H1 (cell line): ENCODE measurements around the gene CAPN10. TPM values are rescaled to one million over a fixed set of nuclear protein-coding genes. Genes with fewer than 3 reads are reported as not detected.

Source experiments
- CTCF ChIA-PET: fragments of 300-600 bp; sonication (Branson Sonifier 250); formaldehyde crosslinking; loops from one replicate; lab custom pipeline; 2021; ENCODE audit not compliant: partially characterized antibody; lab: Charles Lee
- POLR2A ChIA-PET: fragments of 300-600 bp; sonication (Branson Sonifier 250); formaldehyde crosslinking; loops from one replicate; lab custom pipeline; 2021; ENCODE audit warnings: inconsistent platforms; ENCODE audit not compliant: partially characterized antibody; lab: Charles Lee
- DNase-seq, 2 experiments: peaks; one replicate each; pipeline versions ENCODE4 v3.0.0 to v3.0.0-alpha.2; 2010 to 2022; ENCODE audit warnings: low spot score in 2 of 2, low read depth in 1 of 2, mixed read lengths in 1 of 2
- FAIRE-seq: peaks from 2 replicates; lab custom pipeline; 2011; peaks lifted over from hg19 to GRCh38; lab: Jason Lieb, UNC
- H2AFZ ChIP-seq: 2 replicates; pipeline ENCODE4 v1.8.1; 2012; ENCODE audit warnings: low read length, inconsistent platforms
- H2AK5ac ChIP-seq: 2 replicates; pipeline ENCODE4 v1.6.1; 2013; ENCODE audit warnings: low read depth, low read length
- H2BK120ac ChIP-seq: replicated peaks from 2 replicates; pipeline ENCODE3; 2013; ENCODE audit warnings: low read depth, low read length, inconsistent platforms
- H2BK12ac ChIP-seq: 2 replicates; pipeline ENCODE4 v1.6.1; 2013; ENCODE audit warnings: low read depth, low read length
- H2BK15ac ChIP-seq: 2 replicates; pipeline ENCODE4 v1.6.1; 2013; ENCODE audit warnings: low read length
- H2BK20ac ChIP-seq: 2 replicates; pipeline ENCODE4 v1.6.1; 2013; ENCODE audit warnings: low read length
- H2BK5ac ChIP-seq: 2 replicates; pipeline ENCODE4 v1.6.1; 2013; ENCODE audit warnings: low read depth, low read length
- H3K14ac ChIP-seq: 2 replicates; pipeline ENCODE4 v1.6.1; 2013; ENCODE audit warnings: inconsistent platforms; ENCODE audit not compliant: insufficient read length
- H3K18ac ChIP-seq: 2 replicates; pipeline ENCODE4 v1.6.1; 2013; ENCODE audit warnings: low read length; ENCODE audit errors: extremely low read depth
- H3K23ac ChIP-seq: 2 replicates; pipeline ENCODE4 v1.6.1; 2013; ENCODE audit warnings: inconsistent platforms; ENCODE audit not compliant: insufficient read length
- H3K23me2 ChIP-seq: 2 replicates; pipeline ENCODE4 v1.6.1; 2013; ENCODE audit warnings: low read depth, low read length
- H3K27ac ChIP-seq: 2 replicates; pipeline ENCODE4 v1.6.1; 2011; ENCODE audit warnings: low read depth, low read length, inconsistent platforms
- H3K27me3 ChIP-seq, 4 experiments: replicated peaks in 1 of 4; 1 replicate in 1 of 4; 2 replicates in 3 of 4; pipeline versions ENCODE4 v1.6.1 to v1.8.1; 2011 to 2013; ENCODE audit warnings: low read length in 3 of 4, mild to moderate bottlenecking in 3 of 4, inconsistent platforms in 2 of 4, mixed read lengths in 2 of 4, moderate library complexity in 1 of 4; ENCODE audit not compliant: control insufficient read depth in 3 of 4, insufficient read depth in 3 of 4; ENCODE audit errors: extremely low read depth in 1 of 4
- H3K36me3 ChIP-seq, 4 experiments: 2 replicates each; pipeline versions ENCODE4 v1.6.1 to v1.8.1; 2011 to 2013; ENCODE audit warnings: mild to moderate bottlenecking in 4 of 4, low read length in 3 of 4, moderate library complexity in 2 of 4, control low read depth in 1 of 4, inconsistent platforms in 1 of 4; ENCODE audit not compliant: insufficient read depth in 4 of 4, control insufficient read depth in 2 of 4
- H3K4ac ChIP-seq: replicated peaks from 2 replicates; pipeline ENCODE3; 2013; ENCODE audit warnings: low read length, low read depth, mixed read lengths, inconsistent platforms; ENCODE audit not compliant: insufficient read length
- H3K4me1 ChIP-seq, 4 experiments: replicated peaks in 1 of 4; 1 replicate in 1 of 4; 2 replicates in 3 of 4; pipeline versions ENCODE4 v1.6.1 to v1.8.1; 2011 to 2013; ENCODE audit warnings: low read length in 3 of 4, inconsistent platforms in 2 of 4, mixed read lengths in 1 of 4; ENCODE audit not compliant: insufficient read depth in 4 of 4, control insufficient read depth in 3 of 4
- H3K4me2 ChIP-seq, 2 experiments: 2 replicates each; pipeline versions ENCODE4 v1.6.1 to v1.8.1; 2011 to 2013; ENCODE audit warnings: low read depth in 2 of 2, low read length in 2 of 2, control low read depth in 1 of 2, inconsistent platforms in 1 of 2, mild to moderate bottlenecking in 1 of 2; ENCODE audit not compliant: insufficient read depth in 1 of 2
- H3K4me3 ChIP-seq, 4 experiments: fragments of 200-600, 300-600 bp in 1 of 4; sonication (generic), shearing (Covaris generic), sonication (Bioruptor Twin) in 1 of 4; 2 replicates each; pipeline versions ENCODE4 v1.5.1 to v1.8.1; 2011 to 2016; ENCODE audit warnings: low read length in 4 of 4, low read depth in 3 of 4, control low read depth in 2 of 4, inconsistent platforms in 2 of 4, mild to moderate bottlenecking in 2 of 4, mixed read lengths in 1 of 4, moderate library complexity in 1 of 4; ENCODE audit not compliant: insufficient read depth in 2 of 4; ENCODE audit errors: extremely low read depth in 1 of 4
- H3K56ac ChIP-seq: replicated peaks from 2 replicates; pipeline ENCODE3; 2013; ENCODE audit warnings: low read depth, mild to moderate bottlenecking, mixed read lengths, low read length, inconsistent platforms; ENCODE audit not compliant: insufficient read length
- H3K79me1 ChIP-seq: 2 replicates; pipeline ENCODE4 v1.6.1; 2013; ENCODE audit warnings: low read depth, low read length, control low read depth
- H3K79me2 ChIP-seq, 2 experiments: 2 replicates each; pipeline versions ENCODE4 v1.6.1 to v1.8.1; 2012 to 2013; ENCODE audit warnings: low read length in 2 of 2, mild to moderate bottlenecking in 2 of 2, inconsistent platforms in 1 of 2; ENCODE audit not compliant: insufficient read depth in 2 of 2, control insufficient read depth in 1 of 2
- H3K9ac ChIP-seq, 4 experiments: replicated peaks in 1 of 4; 1 replicate in 1 of 4; 2 replicates in 3 of 4; pipeline versions ENCODE4 v1.6.1 to v1.8.1; 2011 to 2013; ENCODE audit warnings: low read depth in 3 of 4, low read length in 3 of 4, control low read depth in 2 of 4, mild to moderate bottlenecking in 2 of 4, moderate library complexity in 2 of 4, inconsistent platforms in 1 of 4; ENCODE audit errors: extremely low read depth in 1 of 4
- H3K9me3 ChIP-seq, 2 experiments: 2 replicates each; pipeline versions ENCODE4 v1.6.1 to v1.8.1; 2012 to 2013; ENCODE audit warnings: mild to moderate bottlenecking in 2 of 2, moderate library complexity in 2 of 2, control low read depth in 1 of 2, inconsistent platforms in 1 of 2, low read depth in 1 of 2, low read length in 1 of 2, mixed read lengths in 1 of 2; ENCODE audit not compliant: insufficient read depth in 2 of 2
- H4K20me1 ChIP-seq, 2 experiments: replicated peaks in 1 of 2; 2 replicates each; pipeline versions ENCODE3 to v1.8.1; 2011 to 2013; ENCODE audit warnings: inconsistent platforms in 2 of 2, low read length in 2 of 2, mild to moderate bottlenecking in 1 of 2; ENCODE audit not compliant: insufficient read depth in 2 of 2, control insufficient read depth in 1 of 2
- H4K5ac ChIP-seq: 2 replicates; pipeline ENCODE4 v1.6.1; 2013; ENCODE audit warnings: low read length, low read depth, mixed read lengths, inconsistent platforms; ENCODE audit not compliant: insufficient read length
- H4K8ac ChIP-seq: 2 replicates; pipeline ENCODE4 v1.8.0; 2013; ENCODE audit warnings: mild to moderate bottlenecking, moderate library complexity, low read length, inconsistent platforms; ENCODE audit not compliant: insufficient read depth; ENCODE audit errors: extremely low read depth
- H4K91ac ChIP-seq: replicated peaks from 2 replicates; pipeline ENCODE3; 2013; ENCODE audit warnings: low read length, mixed read lengths, inconsistent platforms; ENCODE audit not compliant: insufficient read length
- BACH1 ChIP-seq: IDR thresholded peaks from 2 replicates; pipeline ENCODE4 v1.6.1; 2012; ENCODE audit warnings: low read length, improper control_type of control experiment
- BRCA1 ChIP-seq: IDR thresholded peaks from 2 replicates; pipeline ENCODE4 v1.6.1; 2012; ENCODE audit warnings: low read depth, low read length, improper control_type of control experiment
- CHD1 ChIP-seq: IDR thresholded peaks from 2 replicates; pipeline ENCODE4 v1.6.1; 2012; ENCODE audit warnings: low read depth, low read length, improper control_type of control experiment
- FOSL1 ChIP-seq: IDR thresholded peaks from 2 replicates; pipeline ENCODE4 v1.6.1; 2011; ENCODE audit warnings: mild to moderate bottlenecking, low read depth, low read length, moderate library complexity; ENCODE audit not compliant: insufficient read depth
- GTF2F1 ChIP-seq: IDR thresholded peaks from 2 replicates; pipeline ENCODE4 v1.6.1; 2012; ENCODE audit warnings: low read depth, low read length, improper control_type of control experiment, borderline replicate concordance
- HDAC6 ChIP-seq: IDR thresholded peaks from one replicate; pipeline ENCODE4 v1.7.1; 2012; ENCODE audit warnings: low read depth, mild to moderate bottlenecking, inconsistent platforms, low read length, moderate library complexity
- KDM1A ChIP-seq: fragments of 200-600, 300-600 bp; sonication (generic); IDR thresholded peaks from 2 replicates; pipeline ENCODE4 v1.7.1; 2016; ENCODE audit warnings: mild to moderate bottlenecking, low read length, borderline replicate concordance
- PHF8 ChIP-seq: fragments of 200-600 bp; sonication (generic); conservative IDR thresholded peaks from 2 replicates; pipeline ENCODE4 v1.7.1; 2012; ENCODE audit warnings: low read depth, mild to moderate bottlenecking, inconsistent platforms, low read length, moderate library complexity
- POU5F1 ChIP-seq: IDR thresholded peaks from 2 replicates; pipeline ENCODE4 v1.6.1; 2011; ENCODE audit warnings: low read depth, mild to moderate bottlenecking, low read length, moderate library complexity
- SAP30 ChIP-seq: fragments of 300-600 bp; sonication (generic); IDR thresholded peaks from 2 replicates; pipeline ENCODE4 v1.7.1; 2012; ENCODE audit warnings: low read length, moderate library complexity, mild to moderate bottlenecking, inconsistent platforms; ENCODE audit not compliant: insufficient read depth, insufficient replicate concordance
- SUZ12 ChIP-seq: fragments of 200-600 bp; sonication (generic); IDR thresholded peaks from 2 replicates; pipeline ENCODE4 v1.6.1; 2012; ENCODE audit warnings: mild to moderate bottlenecking, inconsistent platforms, low read length, moderate library complexity, mixed read lengths
- TAF7 ChIP-seq: optimal IDR thresholded peaks from 2 replicates; pipeline ENCODE3; 2011; ENCODE audit warnings: low read depth, mild to moderate bottlenecking, inconsistent platforms, low read length, moderate library complexity, borderline replicate concordance
- TBP ChIP-seq: IDR thresholded peaks from 2 replicates; pipeline ENCODE4 v1.6.1; 2011; ENCODE audit warnings: low read depth, low read length, improper control_type of control experiment
- TCF12 ChIP-seq: IDR thresholded peaks from 2 replicates; pipeline ENCODE4 v1.6.1; 2011; ENCODE audit warnings: low read depth, mild to moderate bottlenecking, low read length
- WGBS, 2 experiments: shearing (Covaris generic) in 1 of 2; methylation state at CpG; one replicate each; pipeline versions ENCODE4 v1.1.6 to v1.1.7; 2013 to 2015; ENCODE audit warnings: low lambda C conversion rate in 2 of 2, mixed read lengths in 2 of 2, inconsistent platforms in 1 of 2, low coverage in 1 of 2, missing lambda C conversion rate in 1 of 2; ENCODE audit not compliant: insufficient replicate concordance in 2 of 2, insufficient coverage in 1 of 2, insufficient read length in 1 of 2; ENCODE audit errors: extremely low coverage in 1 of 2, missing lambda C conversion rate in 1 of 2; 5-methylcytosine and 5-hydroxymethylcytosine counted together
- polyA plus RNA-seq, 7 experiments: library from polyadenylated mRNA; depleted of rRNA in 3 of 7; stranded (reverse) in 5 of 7; unstranded in 2 of 7; fragments of >200 nt in 5 of 7; fragments of 200-250 nt in 2 of 7; gene quantifications; 1 replicate in 5 of 7; 2 replicates in 1 of 7; 4 replicates in 1 of 7; pipeline versions ENCODE4 v1.2.1 to v1.2.3, GENCODE V29; 2011 to 2013; ENCODE audit warnings: missing spikeins in 2 of 7, mixed read lengths in 2 of 7
- total RNA-seq: library from RNA; stranded (reverse); fragmentation: NEBNext Ultra II Directional; extraction: Animal tissue kit (Norgen Biotek cat#: 25700); gene quantifications from 2 replicates; pipeline ENCODE4 v1.2.1, GENCODE V29; 2021
- TF ChIP-seq, protein P1 (sequence below): IDR thresholded peaks from 2 replicates; pipeline ENCODE4 v1.6.1; 2012; ENCODE audit warnings: inconsistent platforms

The CAPN10 gene
- total and polyA plus RNA-seq, 2 of the 8 experiments (the other 6 are each of a cell fraction or from before 2014, with no cell fraction given): 30.7 to 39.8 TPM

DNA sequence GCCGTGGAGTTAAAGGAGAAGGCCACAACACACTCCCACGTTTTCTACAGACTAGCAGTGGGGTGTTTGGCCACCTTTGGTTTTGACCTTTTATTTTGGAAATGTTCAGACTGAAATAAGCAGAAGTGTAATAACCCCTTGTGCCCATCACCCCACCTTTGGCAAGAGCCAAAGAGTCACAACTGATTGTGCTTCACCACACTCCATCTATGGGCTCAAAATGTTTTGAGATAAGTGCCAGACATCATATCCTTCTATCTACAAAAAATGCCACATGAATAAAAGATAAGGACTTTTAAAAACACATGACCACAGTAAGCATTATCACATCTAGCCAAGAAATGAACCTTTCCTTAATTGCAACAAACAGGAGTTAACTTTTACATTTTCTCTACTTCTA lies 28.9 kb downstream of the CAPN10 start:
- Histone ChIP-seq H3K9me3 (peaks cover 36 to 43% of the 10 kb centered on the region in 2 experiments), H3K4me2 (no peak overlapping the region), H3K4me3 (no peak overlapping the region), H2BK12ac (no peak overlapping the region), H3K14ac (no peak overlapping the region), H3K27me3 (no peaks in the 10 kb centered on the region), H3K9ac (no peak overlapping the region), H2AK5ac (no peak overlapping the region), H2AFZ (no peak overlapping the region), H3K79me1 (no peaks in the 10 kb centered on the region), H3K36me3 (no peaks in the 10 kb centered on the region), H4K5ac (no peak overlapping the region), H3K18ac (no peak overlapping the region), H3K4ac (no peak overlapping the region), H3K4me1 (no peaks in the 10 kb centered on the region), H2BK20ac (no peak overlapping the region), H3K27ac (no peak overlapping the region), H3K56ac (no peak overlapping the region), H4K8ac (no peak overlapping the region), H3K23ac (no peak overlapping the region), H4K91ac (no peak overlapping the region), H4K20me1 (no peaks in the 10 kb centered on the region), H3K79me2 (no peaks in the 10 kb centered on the region), H2BK120ac (no peak overlapping the region), H2BK15ac (no peak overlapping the region), H3K23me2 (peaks cover 9% of the 10 kb centered on the region; the same call in 1 of the 2 replicates), H2BK5ac (no peak overlapping the region)
- 80% methylated on average over 2 of the region's 2 CpGs; no CpG with 5 or more reads in 1 of the 2 experiments for WGBS, 2 experiments
- POLR2A ChIA-PET: no interaction called here
- DNase-seq (no peak), FAIRE-seq (no peak)
- CTCF ChIA-PET: interaction anchor here (0.5 kb wide), 1 partner anchor 9 kb away, joined by 3 read pairs; no protein-coding TSS in a partner anchor
- TF ChIP-seq TCF12 (no peak), BACH1 (no peak), SAP30 (no peak), FOSL1 (no peak), TBP (no peak), GTF2F1 (no peak), SUZ12 (no peak), KDM1A (no peak), TAF7 (no peak), CHD1 (no peak), POU5F1 (no peak), HDAC6 (no peak), PHF8 (no peak), BRCA1 (no peak)
- TF ChIP-seq, protein P1, sequence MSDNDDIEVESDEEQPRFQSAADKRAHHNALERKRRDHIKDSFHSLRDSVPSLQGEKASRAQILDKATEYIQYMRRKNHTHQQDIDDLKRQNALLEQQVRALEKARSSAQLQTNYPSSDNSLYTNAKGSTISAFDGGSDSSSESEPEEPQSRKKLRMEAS: no peak
